T-helper 9 cell (primary cell): ENCODE results near the gene ZBTB17.
A peak's percentile ranks its signal among the peaks of the same experiment; 100 is the strongest.
"Not testable (repeated sequence)": the region's sequence is repeated elsewhere in the genome, so short reads cannot be mapped to it uniquely, and the experiment has no call there.

Experiments
- DNase-seq: peaks from one replicate; pipeline ENCODE4 v3.0.0-alpha.2; 2020

ZBTB17 gene

DNA sequence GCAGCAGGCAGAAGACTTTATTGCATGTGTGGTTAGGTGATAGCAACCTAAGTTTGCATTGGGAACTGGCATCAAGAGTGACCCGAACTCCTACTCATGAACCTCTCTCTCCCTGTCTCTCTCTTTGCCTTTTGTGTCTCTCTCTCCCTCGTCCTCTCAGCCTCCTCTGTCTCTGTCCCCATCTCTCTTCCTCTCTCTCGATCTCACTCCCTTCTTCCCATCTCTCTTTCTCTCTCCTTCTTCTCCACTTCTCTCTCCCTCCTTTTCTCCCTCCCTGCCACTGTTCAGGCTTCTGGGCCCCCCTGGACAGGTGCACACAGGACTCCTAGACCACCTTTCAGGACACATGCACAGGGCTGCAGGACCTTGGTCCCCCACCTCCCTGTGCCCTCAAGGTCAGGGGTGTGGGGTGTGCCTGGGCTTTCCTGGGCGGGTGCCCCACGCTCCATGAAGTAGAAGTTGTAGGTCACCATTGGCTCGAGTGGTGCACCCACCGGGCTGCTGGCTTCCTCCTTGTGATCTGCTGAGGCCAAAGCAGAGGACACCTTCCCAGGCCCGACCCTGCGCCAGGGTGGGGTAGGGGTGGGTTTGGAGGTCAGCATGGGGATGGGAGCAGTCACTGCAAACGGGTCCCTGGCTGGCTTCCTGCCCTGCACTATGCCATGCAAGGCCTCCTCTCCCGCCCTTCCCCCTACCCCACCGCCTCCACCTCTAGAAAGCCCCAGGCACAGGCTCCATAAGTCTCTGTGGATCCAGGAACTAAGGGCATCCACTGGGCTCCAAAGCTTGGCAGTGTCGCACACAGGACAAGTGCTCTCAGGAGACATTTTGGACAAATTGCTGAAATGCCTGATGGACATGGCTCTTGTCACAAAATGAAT is 13.2 kb upstream of the ZBTB17 start:
- DNase-seq = no peak

DNA sequence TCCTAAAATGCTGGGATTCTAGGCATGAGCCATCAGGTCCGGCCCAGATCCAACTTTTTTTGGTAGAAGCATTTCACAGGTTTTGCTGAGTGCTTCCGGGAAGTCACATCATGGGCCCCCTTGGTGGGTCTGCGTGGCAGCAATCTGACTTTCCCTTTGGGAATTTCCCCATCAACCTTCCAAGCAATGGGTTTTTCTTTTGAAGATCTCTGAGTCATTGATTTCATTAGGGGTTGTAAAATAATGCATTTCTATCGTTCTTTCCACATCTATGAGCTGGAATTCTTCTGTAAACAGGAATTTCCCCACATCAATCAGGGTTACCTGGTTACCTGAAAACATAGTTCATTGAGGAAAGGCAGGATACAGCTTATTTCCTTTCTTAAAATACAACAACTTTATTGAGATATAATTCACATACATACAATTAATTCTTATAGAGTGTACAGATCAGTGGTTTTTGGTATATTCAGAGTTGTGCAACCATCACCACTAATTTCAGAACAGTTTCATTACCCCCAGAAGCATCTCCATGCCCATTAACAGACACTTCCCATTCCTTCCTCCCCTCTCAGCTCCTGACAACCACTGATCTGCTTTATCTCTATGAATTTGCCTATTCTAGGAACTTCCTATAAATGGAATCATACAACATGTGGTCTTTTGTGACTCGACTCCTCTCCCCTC is 9.9 kb upstream of the ZBTB17 start:
- DNase-seq = no peak

DNA sequence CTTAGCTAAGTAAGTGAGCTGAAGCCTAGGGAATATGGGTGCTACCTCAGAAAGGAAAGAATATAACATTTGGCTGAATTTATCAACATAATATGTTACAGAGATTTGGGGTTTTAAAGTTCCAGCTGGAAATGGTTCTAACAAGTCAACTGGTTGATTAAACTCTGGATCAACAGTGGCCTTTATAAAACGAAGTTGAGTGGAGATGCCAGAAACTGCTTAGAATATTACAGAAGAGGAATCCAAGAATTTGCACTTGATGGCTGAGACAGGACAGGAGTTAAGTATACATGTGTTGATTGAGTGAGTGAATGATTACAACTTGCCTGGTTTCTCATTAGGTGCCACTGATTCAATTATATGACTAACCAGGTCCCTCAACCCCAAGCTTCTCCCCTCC is 7.4 kb upstream of the ZBTB17 start:
- DNase-seq = no peak

DNA sequence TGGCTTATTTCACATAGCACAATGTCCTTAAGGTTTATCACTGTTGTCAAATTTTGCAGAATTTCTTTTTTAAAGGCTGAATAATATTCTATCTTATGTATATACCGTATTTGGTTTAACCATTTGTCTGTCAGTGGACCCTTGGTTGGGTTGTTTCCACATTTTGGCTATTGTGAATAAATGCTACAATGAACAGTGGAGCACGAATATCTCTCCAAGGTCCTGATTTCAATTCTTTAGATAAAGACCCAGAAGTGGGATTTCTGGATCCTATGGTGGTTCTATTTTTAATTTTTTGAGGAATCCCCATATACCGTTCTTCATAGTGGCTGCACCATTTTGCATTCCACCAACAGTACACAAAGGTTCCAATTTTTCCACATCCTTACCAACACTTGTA is 5.8 kb upstream of the ZBTB17 start:
- no peak for DNase-seq

DNA sequence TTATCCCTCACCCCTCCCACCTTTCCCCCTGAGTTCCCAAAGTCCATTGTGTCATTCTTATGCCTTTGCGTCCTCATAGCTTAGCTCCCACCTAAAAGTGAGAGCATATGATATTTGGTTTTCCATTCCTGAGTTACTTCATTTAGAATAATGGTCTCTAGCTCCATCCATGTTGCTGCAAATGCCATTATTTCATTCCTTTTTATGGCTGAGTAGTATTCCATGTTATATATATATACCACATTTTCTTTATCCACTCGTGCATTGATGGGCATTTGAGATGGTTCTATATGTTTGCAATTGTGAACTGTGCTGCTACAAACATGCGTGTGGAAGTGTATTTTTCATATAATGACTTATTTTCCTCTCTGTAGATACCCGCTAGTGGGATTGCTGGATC is 2.0 kb upstream of the ZBTB17 start:
- not testable (repeated sequence) for DNase-seq

DNA sequence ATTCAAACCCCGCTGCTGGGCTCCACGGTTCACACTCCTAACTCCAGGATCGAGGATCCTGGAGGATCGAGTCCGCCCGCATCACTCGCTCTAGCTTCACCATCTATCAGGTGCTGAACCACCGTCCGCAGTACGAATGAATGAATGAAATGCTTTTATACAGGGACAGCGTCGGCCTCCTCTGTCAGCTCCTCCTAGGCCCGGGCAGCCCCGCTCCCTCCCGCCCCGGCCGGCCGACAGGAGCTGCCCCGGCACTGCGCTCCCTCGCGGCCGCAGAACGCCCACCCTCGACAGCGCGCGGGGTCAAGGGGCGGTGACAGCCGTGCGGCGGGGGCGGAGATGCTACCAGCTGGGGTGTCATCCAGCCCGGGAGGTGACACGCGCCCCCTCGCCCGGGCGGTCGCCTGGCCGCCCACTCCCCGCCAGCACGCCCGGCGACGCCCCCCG is 520 bp downstream of the ZBTB17 start:
- peak; percentile 60 for DNase-seq

DNA sequence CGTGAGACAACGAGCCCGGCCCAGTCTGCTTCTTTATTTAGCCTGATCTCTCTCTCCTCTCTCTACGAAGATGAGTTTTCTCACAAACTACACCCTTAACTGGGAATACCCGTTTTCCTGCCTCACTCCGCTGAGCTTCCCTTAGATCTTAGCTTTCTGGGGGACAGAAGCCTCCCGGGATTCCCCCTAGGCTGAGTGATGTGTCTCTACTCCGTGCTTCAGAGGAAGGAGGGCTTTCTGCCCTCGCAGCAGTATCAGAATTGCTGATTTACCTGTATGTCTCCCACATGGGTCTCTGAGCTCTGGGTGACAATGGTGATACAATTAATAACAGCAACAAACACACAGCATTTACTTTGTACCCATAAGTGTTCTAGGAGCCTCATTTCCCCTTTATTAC is 1.0 kb downstream of the ZBTB17 start:
- no peak for DNase-seq

DNA sequence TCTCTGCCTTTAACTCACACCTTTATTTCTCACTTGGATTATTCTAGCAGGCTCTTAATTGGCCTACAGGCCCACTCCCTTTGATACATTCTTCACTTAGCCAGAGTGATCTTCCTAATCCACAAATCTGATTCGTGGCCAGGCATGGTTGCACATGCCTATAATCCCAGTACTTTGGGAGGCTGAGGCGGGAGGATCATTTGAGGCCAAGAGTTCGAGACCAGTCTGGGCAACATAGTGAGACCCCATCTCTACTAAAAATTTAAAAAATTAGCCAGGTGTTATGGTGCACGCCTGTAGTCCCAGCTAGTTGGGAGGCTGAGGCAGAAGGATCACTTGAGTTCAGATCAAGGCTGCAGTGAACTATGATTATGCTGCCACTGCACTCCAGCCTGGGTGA is 2.1 kb downstream of the ZBTB17 start:
- DNase-seq = no peak

DNA sequence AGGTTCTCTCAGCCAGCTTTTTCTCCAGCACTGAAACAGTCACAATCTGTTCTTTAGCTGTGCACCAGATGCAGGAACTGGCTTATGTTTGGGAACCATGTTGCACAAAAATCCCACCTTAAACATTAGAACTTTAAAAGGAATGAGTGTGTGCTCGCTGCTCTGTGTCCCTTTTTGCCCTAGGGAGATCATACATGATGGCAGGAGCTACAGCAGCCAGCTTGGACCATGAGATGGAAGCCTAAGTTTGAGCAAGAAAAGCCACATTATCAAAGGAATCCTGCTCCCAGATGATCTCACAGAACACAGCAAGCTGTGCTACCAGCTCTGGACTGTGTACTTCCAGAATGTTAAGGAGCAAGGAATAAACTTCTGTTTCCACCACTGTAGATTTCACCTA is 3.5 kb downstream of the ZBTB17 start:
- no peak for DNase-seq

DNA sequence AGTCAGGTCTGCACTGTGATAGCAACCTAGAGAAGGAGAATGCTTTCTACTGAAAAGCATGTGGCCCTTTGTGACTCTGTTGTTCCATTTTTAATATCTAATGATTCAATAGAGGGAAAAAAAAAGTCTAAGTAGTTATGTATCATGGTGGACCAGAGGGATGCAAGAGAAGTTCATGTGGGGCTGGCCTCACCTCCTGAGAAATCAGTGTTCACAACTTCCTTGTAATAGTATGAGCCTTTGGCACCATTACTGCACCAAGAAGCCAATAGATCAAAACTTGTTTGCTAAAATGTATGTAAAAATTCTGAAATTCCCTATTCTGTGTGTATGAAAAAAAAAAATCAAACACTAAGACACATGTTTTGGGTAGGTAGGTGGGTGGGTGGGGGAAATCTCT is 5.0 kb downstream of the ZBTB17 start:
- no peak for DNase-seq

DNA sequence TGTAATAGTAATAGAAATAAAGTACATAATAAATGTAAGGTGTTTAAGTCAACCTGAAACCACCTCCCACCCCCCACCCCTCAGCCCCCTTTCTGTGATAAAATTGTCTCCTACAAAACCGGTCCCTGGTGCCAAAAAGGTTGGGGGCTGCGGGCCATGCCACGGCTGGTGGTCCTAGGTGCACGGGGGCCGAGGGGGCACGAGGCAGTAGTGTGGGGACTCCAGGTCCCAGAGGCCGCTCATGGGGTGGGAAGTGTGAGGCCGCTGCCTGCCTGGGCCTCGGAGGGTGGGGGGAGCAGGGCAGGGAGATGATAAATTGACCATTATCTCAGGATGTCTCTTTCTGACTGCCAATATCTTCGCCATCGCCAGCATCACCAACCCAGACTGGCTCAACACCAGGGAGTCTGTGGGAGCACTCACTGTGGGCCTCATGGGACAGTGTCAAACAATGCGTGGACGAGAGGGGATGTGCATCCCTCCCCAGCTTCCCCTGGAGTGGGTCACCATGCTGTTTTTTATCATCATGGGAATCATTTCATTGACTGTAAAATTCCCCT is 6.5 kb downstream of the ZBTB17 start:
- no peak for DNase-seq

DNA sequence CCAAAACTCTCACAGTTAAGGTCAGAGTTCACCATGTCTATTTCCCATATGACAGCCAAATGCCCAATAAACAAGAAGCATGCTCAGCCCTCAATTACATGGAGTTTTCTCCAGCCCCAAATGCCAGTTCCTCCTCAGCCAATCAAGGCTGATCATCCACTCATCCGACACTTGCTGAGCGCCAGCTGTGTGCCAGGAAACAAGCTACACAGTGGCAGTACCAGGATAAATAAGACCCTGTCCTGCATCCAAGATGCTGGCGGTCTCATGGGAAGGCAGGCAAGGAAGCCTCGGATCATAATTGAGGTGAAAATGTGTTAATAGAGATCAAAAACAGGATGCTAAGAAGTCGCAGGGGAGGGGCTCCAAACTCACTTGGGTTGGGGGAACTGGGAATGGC is 7.7 kb downstream of the ZBTB17 start:
- DNase-seq = no peak

DNA sequence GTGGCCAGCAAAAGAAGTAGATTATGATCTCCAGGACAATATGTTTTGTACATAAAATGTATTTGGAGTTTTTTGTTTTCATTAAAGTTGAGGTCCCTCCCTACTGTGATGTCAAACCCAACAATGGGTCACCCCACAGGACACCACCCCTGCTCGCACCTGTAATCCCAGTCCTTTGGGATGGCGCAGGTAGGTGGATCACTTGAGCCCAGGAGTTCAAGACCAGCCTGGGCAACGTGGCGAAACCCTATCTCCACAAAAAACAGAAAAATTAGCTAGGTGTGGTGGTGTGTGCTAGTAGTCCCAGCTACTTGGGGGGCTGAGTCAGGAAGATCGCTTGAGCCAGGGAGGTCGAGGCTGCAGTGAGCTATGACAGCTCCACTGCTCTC is 9.0 kb downstream of the ZBTB17 start:
- DNase-seq = no peak

DNA sequence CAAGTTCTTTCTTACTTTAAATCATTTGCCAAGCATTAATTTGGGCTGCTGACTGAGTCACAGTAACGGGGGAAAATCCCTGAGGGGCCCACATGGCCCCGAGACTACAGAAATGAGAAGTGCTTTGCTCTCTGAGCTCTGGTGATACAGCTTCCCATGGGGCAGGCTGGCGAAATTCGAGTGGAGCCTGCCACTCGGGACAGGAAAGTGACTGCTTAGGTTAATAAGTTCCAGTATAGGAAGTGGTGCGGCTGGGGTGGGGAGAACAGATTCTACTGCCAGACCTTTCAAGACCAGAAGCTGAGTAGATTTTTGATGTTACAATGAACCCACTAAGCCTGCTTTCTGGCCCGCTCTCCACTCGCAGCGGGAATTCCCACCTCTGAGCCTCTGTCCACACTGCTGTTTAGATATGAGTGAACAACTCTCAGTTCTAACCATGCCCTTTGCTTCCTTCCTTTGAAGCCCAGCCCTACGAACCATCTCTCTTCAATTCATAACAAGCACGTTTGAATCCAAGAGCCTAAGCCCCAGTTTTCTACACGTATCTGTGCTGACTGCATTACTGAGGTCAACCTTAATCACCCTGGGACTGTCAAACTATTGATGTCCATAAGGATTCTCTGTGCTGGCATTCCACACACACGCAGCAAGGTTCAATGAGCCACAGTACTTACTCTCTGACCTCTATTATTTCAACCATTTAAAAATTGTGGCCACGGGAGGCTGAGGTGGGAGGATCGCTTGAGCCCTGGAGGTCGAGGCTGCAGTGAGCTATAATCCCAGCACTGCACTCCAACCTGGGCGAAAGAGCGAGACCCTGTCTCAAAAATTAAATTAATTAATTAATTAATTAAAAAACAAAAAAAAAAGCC is 9.6 kb downstream of the ZBTB17 start:
- peak; percentile 34 for DNase-seq

DNA sequence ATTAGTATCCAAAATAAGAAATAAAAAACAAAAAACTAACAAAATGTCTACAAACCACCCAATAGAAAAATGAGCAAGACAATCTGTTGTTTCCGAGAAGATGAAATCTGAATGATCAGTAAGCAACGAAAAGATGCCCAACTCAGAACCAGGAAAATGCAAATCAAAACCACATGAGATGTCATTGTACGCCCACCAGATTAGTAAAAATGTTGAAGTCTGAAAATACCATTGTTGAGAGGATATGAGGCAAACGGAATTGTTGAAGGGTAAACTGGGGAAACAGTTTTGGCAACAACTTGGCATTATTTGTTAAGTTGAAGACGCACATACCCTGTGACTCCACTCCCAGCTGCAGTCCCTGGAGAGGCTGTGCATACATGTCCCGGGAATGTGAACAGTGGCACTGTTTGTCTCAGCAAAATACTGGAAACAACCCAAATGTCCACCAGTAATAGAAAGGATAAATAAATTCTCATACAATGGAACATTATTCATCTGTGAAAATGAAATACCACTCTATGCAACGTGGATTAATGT is 10.6 kb downstream of the ZBTB17 start:
- DNase-seq = no peak

DNA sequence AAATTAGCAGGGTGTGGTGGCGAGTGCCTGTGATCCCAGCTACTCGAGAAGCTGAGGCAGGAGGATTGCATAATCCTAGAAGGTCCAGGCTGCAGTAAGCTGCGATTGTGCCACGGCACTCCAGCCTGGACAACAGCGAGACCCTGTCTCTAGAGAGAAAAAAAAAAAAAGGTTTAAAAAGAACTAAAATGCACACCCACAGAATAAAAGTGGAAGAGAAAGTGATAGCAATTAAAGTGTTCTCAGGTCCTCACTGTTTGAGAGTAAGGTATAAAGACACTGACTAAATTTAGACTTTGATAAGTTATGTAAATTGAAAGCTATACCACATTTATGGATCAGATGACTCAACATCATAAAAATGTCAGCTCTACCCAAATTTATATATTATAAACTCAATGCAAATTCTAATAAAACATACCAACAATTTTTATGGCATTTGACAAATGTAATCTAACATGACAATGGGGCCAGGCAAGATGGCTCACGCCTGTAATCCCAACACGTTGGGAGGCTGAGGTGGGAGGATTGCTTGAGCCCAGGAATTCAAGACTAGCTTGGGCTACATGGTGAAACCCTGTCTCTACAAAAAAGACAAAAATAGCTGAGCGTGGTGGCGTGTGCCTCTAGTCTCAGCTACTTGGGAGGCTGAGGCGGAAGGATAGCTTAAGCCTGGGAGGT is 11.8 kb downstream of the ZBTB17 start:
- DNase-seq = no peak

DNA sequence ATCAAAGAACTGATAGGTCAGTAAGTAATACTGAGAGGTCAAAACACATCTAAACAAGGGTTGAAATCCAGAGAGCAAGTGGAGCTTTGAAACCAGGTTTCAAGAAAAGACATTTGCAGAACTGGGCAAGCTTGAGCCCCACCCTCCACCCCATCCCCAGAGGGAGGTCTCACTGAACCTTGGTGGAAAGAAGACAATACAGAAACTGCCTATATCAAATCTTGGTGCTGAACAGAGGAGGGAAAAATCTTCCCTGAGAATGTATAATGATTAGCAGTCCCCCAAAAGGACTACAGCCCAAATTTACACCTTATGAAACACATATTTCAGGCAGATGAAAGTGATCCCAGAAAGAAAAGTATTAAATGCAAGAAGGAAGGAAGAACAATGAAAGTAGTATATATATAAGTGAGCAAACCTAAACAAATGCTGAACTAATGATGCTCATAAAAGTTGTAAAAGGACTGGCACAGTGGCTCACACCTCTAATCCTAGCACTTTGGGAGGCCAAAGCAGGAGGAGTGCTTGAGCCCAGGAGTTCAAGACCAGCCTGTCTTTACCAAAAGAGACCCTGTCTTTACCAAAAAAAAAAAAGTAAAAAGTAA is 12.4 kb downstream of the ZBTB17 start:
- DNase-seq = no peak

DNA sequence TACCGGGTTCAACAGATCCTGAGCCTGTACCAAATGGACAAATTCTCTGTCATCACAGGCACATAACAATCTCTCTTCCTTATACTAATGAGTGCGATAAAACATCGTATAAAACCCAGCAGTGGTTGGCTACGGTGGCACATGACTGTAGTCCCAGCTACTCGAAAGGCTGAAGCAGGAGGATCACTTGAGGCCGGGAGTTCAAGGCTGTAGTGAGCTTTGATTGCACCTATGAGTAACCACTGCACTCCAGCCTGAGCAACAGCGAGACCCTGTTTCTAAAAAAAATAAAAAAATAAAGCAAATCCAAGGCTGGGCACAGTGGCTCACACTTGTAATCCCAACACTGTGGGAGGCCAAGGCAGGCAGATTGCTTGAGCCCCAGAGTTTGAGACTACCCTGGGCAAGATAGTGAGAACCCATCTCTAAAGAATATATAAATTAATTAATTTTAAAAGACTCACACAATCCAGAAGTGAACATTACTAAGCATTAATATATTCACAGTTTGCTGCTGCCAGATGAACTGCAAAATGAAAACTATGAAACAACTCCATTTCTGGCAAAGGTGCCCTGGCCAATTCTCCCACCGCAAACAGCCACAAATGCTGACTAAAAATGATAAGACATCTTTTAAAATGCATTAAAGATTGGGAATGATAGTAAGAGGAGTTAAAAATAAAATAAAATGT is 13.1 kb downstream of the ZBTB17 start:
- no peak for DNase-seq

DNA sequence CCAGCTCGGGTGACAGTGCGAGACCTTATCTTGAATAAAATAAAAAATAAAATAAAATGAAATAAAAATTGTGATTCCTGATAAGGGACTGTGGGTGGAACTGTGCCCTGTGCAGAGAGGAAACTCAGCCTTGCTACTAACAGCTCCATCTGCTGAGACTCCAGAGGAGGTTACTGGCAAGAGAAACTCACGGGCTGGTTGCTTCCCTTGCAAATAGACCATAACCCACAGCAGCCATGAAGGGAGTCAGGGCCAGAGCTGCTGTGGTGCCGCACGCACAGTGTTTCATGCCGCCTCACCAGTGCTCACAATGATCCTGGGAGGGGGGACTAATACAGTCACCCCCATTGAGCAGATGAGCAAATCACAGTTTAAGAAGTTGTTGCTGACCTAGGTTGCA is 13.7 kb downstream of the ZBTB17 start:
- no peak for DNase-seq

DNA sequence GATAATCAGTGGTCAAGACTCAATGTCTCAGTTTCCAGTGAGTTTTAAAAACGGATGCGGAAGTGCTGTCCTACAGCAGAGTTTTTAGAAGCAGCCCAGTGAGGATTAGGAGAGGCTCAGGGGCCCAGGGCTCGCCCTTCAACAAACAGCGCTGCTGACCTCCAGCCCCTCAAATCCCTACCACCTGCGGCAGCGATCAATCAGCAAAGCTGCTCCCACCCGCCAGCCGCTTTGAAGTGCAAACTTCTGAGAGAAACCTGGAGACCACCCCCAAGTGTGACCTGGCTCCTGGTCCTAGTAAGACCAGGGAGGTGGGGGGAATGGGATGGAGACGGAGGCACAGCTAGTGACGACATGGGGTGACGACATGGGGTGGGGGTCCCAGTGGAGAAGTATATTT is 14.4 kb downstream of the ZBTB17 start:
- no peak for DNase-seq

DNA sequence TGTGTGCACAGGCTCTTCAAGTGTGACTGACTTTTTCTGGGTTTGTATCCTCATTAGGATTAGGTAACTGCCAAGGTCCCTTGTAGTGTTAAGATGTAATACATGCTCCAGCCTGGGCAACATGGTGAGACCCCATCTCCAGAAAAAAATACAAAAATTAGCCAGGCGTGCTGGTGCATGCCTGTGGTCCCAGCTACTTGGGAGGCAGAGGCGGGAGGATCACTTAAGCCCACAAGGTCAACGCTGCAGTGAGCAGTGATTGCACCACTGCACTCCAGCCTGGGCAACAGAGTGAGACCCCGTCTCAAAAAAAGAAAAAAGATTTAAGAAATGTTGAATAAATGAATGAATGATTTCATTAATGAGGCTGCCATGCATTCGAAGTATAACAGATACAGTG is 15.1 kb downstream of the ZBTB17 start:
- no peak for DNase-seq
